ENCODE measurements around the gene ART3.

The ART3 gene

DNA sequence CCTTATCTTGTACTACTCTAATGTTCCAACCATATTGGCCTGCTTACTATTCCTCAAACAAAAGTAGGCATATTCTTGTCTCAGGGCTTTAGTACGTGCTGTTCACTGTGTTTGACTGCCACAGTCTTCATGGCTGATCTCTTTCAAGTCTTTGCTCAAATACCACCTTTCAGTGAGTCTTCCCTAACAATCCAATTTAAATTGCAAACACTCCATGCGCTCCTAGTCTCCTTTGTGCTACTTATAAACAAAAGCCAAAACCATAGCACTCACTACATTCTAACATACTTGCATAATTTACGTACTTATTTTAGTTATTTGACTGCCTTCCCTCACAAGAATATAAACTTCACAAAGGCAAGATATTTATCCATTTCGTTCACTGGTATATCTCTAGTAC lies 1.7 kb upstream of the ART3 start:
- DNase-seq = no peak

DNA sequence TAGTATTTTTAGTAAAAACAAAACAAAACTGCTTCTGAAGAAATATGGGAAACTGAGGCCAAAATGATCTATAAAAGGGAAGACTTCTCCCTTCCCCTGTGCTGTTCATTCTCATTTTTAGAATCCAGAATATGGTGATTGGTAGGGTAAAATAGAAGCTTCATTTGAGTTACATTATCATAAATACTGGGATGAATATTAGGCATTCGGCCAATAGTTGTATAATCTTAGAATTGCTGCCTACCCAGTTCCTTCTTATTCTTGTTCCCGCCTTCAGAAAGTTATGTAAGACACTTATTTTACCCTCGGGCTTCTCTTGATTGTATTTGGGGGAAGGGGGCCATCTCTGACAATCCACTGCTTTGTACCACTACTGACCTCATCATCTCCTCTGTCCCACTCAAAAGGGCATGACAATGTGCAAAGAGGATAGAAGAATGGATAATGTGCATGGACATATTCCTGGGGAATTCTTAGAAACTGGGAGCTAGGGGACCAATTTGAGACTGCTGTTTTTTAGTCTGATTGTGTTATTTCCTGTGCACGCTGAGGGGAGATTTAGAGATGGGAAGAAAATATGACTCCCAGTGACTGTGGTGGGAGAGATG lies 588 bp downstream of the ART3 start:
- no peak for DNase-seq

DNA sequence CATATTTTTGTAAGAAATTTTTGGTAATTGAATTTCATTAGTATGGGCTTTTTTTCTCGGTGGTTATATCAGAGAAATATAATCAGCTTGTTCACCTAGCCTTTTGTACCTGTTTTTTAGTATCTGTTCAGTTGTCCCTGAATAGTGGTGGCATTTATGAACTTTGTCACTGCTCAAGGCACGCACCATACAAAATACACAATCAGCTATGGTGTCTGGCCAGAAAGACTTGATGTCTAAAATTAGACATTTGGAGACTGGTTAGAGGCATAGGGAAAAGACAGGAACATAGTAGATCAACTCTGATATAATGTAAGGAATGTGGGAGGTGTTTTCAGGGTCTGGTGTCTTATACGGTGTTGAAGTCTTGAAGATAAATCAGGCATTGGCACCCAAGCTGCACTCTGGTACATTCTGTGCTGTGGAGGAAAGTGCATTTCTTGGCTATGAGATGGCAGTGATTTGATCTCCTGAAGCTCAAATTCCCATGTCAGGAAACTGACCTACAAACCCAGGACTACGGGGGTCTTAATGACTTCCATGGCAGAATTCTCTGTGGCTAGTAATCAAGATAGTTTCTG lies 3.6 kb downstream of the ART3 start:
- DNase-seq = no peak

DNA sequence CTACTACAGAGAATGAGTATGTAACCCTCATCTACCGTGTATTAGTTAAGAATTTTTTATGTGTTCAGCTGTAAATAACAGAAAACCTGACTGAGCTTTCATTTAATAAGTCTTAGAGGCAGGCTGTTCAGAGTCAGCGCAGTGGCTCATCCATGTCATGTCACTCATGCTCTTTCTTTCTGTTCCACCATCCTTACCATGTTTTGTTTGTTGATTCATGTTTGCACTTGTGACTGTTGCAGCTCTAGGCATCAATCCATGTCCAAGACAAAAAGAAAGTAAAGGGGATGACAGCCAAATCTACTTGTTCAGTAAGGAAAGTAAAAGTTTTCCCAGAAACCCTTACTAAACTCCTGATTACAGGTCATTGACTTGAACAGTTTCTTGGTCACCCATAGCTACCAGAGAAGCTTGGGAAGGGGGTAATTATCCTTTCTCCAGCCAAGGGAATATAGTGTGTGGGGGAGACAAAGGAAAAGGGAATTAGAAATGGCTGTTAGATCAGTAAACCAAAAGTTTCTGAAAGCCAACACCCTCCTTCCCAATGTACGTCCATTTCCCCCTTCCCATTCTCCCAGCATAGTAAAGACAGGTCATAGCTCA lies 9.0 kb downstream of the ART3 start:
- no peak for DNase-seq

DNA sequence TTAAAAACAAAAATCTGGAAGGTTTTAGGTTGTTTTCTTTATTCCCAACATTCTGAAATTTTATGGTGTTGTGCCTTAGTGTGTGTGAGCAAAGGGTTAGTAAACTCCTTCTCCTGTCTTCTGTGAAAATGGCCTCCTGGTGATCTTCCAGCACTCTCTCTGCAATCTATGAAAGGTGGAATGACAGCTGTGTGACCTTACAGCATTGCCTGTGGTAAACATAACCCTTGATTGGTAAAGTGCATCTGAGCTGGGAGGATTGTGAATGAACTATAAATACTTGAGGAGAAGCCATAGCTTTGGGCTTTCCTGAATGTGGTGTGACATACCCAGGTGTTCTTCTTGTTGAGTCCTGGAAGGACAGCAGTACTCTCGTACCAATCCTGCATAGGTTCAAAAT lies 10.0 kb downstream of the ART3 start:
- DNase-seq = no peak

DNA sequence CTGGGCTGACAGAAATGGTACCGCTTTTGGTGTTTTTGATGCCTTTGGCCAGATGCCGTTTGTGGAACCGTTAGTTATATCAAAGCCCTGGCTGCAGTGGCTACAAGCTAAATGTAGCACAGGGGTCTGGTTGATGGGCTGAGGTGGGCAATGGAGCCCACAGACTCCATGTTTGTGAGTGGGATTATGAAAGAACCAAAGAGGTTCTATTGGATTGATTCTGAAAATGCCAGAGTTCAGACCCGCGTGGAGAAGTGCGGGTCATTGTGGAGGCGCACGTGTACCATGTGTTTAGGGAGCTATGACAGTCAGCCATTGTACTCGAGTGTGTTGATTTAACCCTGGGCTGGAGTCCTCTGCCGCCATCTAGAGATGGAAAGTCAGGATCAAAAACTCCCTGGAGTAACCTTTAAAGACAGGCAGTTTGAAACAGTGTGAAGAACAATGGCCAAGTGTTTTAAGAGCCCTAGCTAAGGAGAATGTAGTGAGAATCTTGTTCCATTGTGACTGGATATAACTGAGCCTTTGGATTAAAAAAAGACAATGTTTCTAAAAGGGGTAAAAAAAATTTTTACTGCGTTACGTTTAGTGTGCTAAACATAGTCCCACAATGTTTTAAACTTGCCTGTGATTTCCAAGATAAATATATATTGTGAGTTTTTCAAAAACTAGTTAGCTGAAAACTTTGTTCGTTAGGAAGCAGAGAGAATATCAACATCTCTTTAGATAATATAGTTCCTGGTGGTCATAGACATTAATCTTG lies 12.7 kb downstream of the ART3 start:
- no peak for DNase-seq

DNA sequence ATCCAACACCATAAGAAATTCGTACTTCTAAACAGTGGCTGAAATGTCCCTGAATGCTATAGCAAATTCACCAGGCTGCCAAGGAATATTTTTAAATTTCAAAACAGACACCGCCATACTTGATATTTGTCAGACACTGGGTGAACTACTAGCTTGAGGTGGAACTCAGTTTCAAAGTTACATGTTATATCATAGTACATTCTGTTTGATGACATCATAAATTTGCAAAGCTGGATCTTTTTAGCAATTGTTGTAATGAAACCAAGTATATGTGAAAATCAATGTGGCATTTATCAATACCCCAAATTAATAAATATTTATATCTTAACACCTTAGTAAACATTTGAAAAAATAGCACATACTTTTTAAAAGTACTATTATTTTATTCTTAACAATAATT lies 14.2 kb downstream of the ART3 start:
- DNase-seq = no peak

DNA sequence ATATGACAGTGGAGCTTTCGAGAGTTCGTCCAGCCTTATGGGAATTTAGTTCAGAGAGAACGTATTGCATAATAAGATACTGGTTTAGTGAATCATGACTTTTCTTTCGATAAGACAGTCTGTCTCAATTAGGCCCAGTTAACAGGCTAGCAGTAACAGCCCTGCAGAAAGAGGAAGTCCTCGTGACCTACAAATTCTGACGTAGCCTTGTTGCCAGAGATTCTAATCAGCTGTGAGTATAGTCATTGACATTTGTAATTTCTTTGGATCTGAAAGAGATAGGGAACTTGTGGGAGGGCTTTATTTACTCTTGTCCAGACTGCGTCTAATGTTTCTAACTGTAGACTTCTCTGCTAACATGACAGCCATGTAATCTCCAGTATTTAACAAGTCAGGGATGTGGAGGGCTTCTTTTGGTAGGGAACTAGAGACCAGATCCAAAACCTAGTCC lies 15.8 kb downstream of the ART3 start:
- DNase-seq = no peak

DNA sequence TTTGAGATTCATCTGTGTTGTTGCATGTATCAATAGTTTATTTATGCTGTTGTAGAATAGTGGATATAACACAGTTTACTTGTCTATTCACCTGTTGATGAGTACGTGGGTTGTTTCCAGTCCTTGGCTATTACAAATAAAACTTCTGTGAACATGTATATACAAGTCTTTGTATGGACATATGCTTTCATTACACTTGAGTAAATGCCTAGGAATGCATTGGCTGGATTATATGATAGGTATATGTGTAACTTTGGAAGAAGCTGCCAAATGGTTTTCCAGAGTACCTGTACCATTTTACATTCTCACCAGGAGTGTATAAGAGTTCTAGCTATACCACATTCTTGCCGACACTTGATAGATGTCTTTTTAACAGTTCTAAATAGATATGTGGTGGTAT lies 16.5 kb downstream of the ART3 start:
- DNase-seq = no peak

DNA sequence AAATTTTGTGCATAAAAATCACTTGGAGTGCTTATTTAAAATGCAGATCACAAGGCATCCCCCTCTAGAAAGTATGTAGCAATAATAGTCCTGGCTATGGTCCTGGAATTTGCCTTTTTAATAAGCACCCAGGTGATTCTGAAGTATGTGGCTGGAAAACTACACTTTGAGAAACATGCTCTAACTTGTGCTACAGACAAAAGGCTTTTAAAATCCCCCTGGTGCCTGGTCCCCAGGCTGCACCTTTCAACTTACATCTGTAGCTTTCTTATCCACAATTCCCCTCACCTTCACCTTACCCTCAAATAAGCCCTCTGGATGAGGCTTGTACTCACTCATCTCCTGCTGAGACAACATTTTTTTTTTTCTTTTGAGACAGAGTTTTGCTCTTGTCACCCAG lies 21.1 kb downstream of the ART3 start:
- no peak for DNase-seq

DNA sequence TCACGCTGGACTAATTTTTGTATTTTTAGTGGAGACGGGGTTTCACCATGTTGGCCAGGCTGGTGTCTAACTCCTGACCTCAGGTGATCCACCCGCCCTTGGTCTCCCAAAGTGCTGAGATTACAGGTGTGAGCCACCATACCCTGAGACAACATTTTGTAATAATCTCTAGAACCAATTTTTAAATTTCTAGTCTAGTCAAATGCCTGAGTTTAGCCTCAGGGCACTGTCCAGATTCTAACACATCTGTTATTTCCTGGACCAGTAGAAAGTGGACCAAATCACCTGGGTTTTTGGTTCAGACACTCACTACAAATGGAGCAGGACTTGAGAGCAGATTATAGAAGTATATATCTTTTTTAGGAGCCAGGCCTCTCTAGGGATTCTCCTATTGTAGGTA lies 21.6 kb downstream of the ART3 start:
- DNase-seq = no peak

DNA sequence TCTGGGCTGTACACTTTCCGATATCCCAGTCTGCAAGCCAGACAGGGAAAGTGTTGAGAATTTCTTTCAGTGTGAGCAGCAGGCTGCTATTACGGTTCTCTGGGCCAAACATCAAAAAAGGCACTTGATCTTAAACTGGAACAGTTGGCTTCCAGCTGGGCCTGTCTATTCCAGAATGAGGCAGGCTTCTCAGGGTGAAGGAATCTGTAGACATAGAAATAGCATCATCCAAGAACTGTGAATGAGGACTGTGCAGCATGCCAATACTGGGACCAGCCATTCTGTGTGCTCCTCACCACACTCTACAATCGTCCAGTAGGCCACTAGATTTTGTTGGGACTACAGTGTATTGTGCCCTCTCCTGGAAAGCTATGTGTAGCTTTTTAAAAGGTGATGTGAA lies 31.1 kb downstream of the ART3 start:
- DNase-seq = no peak

DNA sequence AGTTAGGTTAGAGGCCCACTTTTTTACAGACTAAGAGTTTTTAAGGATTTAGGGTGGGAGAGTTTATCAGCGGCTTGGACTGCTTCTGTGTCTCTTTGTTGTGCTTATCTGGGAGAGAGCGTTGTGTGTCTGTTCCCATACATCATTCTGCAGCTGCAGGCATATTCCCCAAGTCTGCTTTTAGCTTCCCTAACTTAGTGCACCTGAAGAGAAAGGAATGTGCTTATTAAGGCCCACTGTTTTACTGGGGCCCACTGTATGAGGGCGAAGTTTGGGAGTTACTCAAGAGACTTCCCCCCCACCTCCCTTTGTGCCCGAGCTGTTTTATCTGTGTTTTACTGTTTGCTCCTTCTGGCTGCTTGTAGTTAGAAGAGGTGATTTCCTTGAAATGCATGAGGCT lies 31.9 kb downstream of the ART3 start:
- no peak for DNase-seq

DNA sequence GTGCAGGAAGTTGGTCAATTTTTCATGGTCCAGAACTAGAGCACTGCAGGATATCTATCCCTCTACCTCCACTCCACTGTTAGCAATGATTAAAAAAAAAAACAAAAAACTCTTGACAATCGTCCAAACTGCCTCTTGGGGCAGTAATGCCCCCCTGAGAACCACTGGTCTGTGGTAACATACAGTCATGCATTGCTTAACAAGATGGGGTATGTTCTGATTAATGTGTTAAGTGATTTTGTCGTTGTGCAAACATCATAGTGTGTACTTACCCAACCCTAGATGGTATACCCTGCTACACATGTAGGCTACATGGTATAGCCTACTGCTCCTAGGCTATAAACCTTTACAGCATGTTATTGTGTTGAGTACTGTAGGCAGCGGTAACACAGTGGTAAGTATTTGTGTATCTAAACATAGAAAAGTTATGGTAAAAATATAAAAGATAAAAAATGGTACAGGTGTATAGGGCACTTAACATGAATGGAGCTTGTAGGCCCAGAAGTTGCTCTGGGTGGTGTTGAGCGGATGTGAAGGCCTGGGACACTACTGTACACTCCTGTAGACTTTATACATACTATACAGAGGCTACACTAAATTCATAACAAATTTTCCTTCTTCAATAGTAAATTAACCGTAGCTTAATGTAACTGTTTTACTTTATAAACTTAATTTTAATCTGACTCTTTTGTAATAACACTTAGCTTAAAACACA lies 34.1 kb downstream of the ART3 start:
- DNase-seq = no peak

DNA sequence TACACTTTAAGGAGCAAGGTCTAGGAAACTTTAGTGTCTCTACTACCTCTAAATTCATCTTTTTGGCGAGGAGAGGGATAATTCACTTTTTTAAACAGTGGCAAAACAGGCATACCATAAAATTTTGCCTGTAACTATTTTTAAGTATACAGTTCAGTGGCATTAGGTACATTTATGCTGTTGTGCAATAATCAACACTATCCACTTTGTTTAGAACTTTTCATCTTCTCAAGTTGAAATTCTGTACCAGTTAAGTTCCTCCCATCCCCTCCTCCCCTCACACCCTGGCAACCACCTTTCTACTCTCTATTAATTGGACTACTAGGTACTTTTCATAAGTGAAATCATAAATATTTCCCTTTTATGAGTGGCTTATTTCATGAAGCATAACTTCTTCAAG lies 42.3 kb downstream of the ART3 start:
- DNase-seq = no peak

DNA sequence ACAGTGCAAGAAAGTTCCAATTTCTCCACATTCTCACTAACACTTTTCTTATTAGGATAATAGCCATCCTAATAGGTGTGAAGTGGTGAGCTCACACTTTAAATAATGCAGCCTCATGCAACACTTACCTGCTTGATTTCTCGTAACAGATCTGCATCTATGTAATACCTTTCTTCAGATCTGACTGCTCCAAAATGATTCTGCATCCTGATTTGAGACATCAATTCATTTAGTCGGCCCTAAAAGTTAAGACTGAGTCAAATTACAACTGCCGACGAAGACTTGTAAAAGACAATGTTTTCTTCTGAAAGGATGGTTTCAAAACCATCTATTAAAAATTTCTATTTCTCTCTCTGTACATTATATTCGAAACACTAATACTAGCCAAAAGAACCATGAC lies 43.0 kb downstream of the ART3 start:
- DNase-seq = no peak

DNA sequence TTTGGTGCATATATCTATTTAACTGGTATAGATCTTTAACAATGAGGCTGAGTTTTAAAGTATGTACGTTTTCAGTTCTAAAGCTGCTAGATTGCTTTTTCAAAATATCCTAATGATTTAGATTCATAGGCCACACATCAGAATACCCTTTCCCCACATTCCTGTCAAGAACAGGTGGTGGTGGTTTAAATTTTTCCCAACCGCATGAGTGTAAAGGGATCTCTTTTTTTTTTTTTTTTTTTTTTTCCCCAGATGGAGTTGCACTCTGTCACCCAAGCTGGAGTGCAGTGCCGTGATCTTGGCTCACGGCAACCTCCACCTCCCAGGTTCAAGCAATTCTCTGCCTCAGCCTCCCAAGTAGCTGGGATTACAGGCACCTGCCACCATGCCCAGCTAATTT lies 45.7 kb downstream of the ART3 start:
- DNase-seq = no peak

DNA sequence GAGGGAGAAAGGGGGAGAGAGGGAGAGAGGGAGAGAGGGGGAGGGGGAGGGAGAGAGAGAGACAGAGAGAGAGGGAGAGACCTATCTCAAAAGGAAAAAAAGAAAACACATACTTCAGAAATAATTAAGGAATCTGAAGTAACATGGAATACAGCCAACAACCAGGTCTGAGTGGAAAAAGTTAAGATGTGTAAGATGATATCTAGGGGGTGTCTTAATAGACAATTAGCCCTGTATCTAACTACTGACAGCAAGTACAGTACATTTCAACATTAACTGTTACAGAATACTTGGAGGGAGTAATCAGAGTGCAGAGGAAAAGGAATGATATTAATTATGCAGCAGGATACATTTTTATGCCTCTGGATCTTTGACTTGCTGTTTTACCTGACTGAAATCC lies 51.3 kb downstream of the ART3 start:
- no peak for DNase-seq

DNA sequence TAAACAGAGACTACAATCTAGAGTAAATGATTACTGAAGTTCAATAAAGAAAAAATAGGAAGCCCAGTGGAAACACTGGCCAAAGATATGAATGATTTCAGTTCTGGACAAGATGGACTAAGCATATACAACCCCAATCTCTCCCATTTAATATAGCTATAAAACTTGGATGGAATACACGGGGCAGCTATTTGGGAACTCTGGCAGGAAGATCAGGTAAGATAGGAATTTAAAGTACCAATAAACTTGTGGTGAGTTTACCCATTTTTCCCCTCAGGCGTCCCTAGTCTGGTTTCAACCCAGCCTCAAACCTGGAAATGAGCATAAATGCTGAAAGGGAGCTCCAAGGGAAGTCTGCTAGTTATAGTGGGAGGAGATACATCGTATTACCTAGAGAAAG lies 53.2 kb downstream of the ART3 start:
- DNase-seq = no peak

DNA sequence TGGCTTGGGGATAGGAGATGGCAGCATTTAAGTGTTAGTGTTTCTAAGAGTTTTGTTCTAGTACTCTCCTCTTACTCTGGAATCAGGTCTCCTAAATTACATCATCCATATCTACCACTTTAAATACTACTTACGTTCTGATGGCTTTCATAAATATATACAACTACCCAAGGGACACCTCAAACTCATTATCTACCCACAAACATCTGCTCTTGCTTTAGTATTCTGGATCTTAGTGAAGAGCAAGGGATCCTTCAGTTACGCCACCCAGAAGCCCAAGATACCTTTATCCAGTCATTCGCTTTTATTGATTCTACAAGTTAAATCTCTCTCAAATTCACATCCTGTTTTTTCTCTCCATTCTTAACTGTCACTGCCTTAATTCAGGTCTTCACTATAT lies 66.7 kb downstream of the ART3 start:
- DNase-seq = no peak

DNA sequence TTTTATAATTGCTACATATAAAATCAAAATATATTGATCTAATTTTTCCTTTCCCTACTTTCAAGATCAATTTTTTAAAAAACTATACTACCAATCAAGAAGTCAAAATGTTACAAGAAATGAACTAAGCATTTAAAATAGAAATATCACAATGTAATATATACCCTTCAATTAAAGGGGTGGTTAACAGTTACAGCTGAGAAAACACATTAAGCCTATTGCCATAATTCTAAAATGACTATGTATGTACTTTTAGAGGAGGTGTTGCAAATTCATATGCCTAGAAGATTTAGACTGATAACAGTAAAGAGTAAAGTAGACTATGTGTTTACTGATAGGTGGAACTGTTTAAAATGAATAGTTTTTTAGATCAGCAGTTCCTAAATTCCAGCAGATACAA lies 70.0 kb downstream of the ART3 start:
- DNase-seq = no peak

DNA sequence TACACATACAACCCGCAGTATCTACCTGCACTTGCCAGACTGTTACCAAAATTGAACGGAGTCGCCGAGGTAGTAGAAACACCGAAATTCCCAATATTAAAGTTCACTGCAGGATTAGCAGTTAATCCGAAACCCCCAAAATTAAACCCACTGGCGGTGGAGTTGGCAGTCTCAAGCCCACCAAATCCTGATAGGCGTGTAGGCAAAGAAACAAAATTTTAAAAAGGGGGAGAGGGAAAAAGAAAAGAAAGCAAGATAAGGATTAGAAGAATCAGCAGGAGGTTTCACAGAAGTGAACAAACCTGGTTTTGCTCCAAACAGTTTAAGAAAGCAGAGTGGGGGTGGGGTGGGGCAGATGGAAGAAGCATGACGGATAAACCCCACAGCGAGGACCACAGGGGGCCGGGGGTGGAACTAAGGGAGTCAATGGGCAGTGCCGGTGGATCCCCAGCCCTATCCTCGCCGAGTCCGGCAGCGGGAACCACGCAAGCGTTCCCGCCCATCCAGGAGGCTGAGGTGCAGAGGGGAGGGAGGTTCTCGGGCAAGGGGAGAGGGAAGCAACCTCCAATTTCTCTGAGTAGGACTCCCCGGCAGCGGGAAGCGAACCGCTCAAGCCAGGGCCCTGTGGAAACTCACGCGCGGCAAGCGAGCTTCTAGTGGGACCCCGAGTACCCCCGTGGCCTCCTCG lies 73.1 kb downstream of the ART3 start:
- peak in 2 of 4 experiments; percentile 14 to 31 for DNase-seq
